Endothelial cell of umbilical vein (primary cell): Measurements from ENCODE around the gene EEFSEC.

ENCODE experiments used
- GATA2 ChIP-seq: IDR thresholded peaks from 2 replicates; pipeline ENCODE4 v1.7.0; 2011; ENCODE audit warnings: low read depth, mild to moderate bottlenecking, moderate library complexity, mixed read lengths, low read length; ENCODE audit not compliant: insufficient read length, insufficient read depth
- POLR2A ChIP-seq: IDR thresholded peaks from 2 replicates; pipeline ENCODE4 v1.6.1; 2012; ENCODE audit warnings: low read depth, mild to moderate bottlenecking, control low read depth, low read length
- POLR2AphosphoS5 ChIP-seq: IDR thresholded peaks from 2 replicates; pipeline ENCODE4 v1.6.1; 2012; ENCODE audit warnings: low read depth, mild to moderate bottlenecking, control low read depth, low read length, moderate library complexity; ENCODE audit not compliant: insufficient read depth
- TF ChIP-seq, protein P1 (sequence below), 2 donors: IDR thresholded peaks; 1 replicate in 1 of 2; 2 replicates in 1 of 2; pipeline ENCODE4 v1.5.1; 2011; ENCODE audit warnings: low read length in 2 of 2, mild to moderate bottlenecking in 2 of 2, moderate library complexity in 2 of 2, control low read depth in 1 of 2, inconsistent platforms in 1 of 2, low read depth in 1 of 2; ENCODE audit not compliant: insufficient read depth in 1 of 2; ENCODE audit errors: extremely low read depth in 1 of 2

DNA sequence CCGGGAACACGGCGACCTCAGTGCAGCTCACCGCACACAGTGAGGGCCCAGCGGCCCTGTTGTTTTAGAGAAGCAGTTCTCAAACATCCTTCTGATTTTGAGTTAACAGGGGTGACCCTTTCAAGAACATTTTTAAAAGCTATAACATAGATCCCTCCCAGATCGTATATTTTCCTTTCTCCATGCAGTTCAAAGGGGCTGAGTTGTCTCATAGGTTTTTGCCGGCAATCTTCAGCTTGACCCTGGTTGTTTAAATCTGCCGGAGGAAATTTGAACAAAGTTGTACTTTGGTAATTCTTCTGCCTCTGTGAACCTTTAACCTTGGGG, 14.3 kb downstream of the EEFSEC start:
- TF ChIP-seq GATA2 (no peak), POLR2A (no peak), POLR2AphosphoS5 (no peak)
- TF ChIP-seq, protein P1, sequence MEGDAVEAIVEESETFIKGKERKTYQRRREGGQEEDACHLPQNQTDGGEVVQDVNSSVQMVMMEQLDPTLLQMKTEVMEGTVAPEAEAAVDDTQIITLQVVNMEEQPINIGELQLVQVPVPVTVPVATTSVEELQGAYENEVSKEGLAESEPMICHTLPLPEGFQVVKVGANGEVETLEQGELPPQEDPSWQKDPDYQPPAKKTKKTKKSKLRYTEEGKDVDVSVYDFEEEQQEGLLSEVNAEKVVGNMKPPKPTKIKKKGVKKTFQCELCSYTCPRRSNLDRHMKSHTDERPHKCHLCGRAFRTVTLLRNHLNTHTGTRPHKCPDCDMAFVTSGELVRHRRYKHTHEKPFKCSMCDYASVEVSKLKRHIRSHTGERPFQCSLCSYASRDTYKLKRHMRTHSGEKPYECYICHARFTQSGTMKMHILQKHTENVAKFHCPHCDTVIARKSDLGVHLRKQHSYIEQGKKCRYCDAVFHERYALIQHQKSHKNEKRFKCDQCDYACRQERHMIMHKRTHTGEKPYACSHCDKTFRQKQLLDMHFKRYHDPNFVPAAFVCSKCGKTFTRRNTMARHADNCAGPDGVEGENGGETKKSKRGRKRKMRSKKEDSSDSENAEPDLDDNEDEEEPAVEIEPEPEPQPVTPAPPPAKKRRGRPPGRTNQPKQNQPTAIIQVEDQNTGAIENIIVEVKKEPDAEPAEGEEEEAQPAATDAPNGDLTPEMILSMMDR (IDR thresholded peaks at IDR 0.05; ENCODE audit: extremely low read depth in 1 of 2, insufficient read depth in 1 of 2, low read depth in 1 of 2, low read length in 2 of 2), result no peak
